ENCODE measurements around the gene RHBDL2. TPM values are rescaled to one million over a fixed set of nuclear protein-coding genes. Genes with fewer than 3 reads are reported as not detected.

RHBDL2 gene
- total RNA-seq, 1 donor from 2014 or later: not detected

- intact Hi-C loops (cut with micrococcal nuclease): no loop called here
- DNase-seq: no peak
- TF ChIP-seq CTCF (IDR thresholded peaks at IDR 0.05; ENCODE audit: borderline replicate concordance): no peak
- H3K36me3 ChIP-seq: no peaks in the 10 kb centered on the region
- peaks cover 11% of the 10 kb centered on the region for H3K4me1 ChIP-seq
- no peaks in the 10 kb centered on the region for H3K27me3 ChIP-seq (ENCODE audit: low read depth)
- H3K4me3 ChIP-seq: no peak overlapping the region
- no peaks in the 10 kb centered on the region for H3K9me3 ChIP-seq (replicated peaks)
- H3K27ac ChIP-seq (replicated peaks): no peak overlapping the region
Observed at GRCh38 chr1:38898653-38899230, 42.9 kb downstream of the RHBDL2 start.

GRCh38 chr1:38896169-38896568, 45.5 kb downstream of the RHBDL2 start:
- Histone ChIP-seq H3K4me3 (no peak overlapping the region), H3K27me3 (ENCODE audit: low read depth) (no peaks in the 10 kb centered on the region), H3K4me1 (peaks cover 11% of the 10 kb centered on the region), H3K27ac (replicated peaks) (no peak overlapping the region), H3K36me3 (no peaks in the 10 kb centered on the region), H3K9me3 (replicated peaks) (no peaks in the 10 kb centered on the region)
- DNase-seq: no peak
- TF ChIP-seq CTCF (IDR thresholded peaks at IDR 0.05; ENCODE audit: borderline replicate concordance): no peak
- intact Hi-C loops (cut with micrococcal nuclease): no loop called here

- Histone ChIP-seq H3K9me3 (replicated peaks) (no peaks in the 10 kb centered on the region), H3K4me3 (no peak overlapping the region), H3K4me1 (no peaks in the 10 kb centered on the region), H3K27ac (replicated peaks) (no peak overlapping the region), H3K36me3 (peaks cover 9% of the 10 kb centered on the region), H3K27me3 (ENCODE audit: low read depth) (no peaks in the 10 kb centered on the region)
- intact Hi-C loops (cut with micrococcal nuclease): no loop called here
- TF ChIP-seq CTCF (IDR thresholded peaks at IDR 0.05; ENCODE audit: borderline replicate concordance): no peak
- no peak for DNase-seq
Observed at GRCh38 chr1:38892976-38893375, 48.7 kb downstream of the RHBDL2 start.

GRCh38 chr1:38891753-38892152, 49.9 kb downstream of the RHBDL2 start:
- TF ChIP-seq CTCF (IDR thresholded peaks at IDR 0.05; ENCODE audit: borderline replicate concordance): no peak
- no peak for DNase-seq

GRCh38 chr1:38889589-38889988, 52.0 kb downstream of the RHBDL2 start:
- Histone ChIP-seq H3K4me1 (no peaks in the 10 kb centered on the region), H3K9me3 (replicated peaks) (no peaks in the 10 kb centered on the region), H3K4me3 (no peak overlapping the region), H3K36me3 (peaks cover 9% of the 10 kb centered on the region), H3K27ac (replicated peaks) (no peak overlapping the region), H3K27me3 (ENCODE audit: low read depth) (no peaks in the 10 kb centered on the region)
- TF ChIP-seq CTCF (IDR thresholded peaks at IDR 0.05; ENCODE audit: borderline replicate concordance): no peak
- intact Hi-C loops (cut with micrococcal nuclease): no loop called here
- DNase-seq: no peak

More at GRCh38 chr1:38891753-38892152, 49.9 kb downstream of the RHBDL2 start:
- no peak overlapping the region for H3K4me3 ChIP-seq
- intact Hi-C loops (cut with micrococcal nuclease): no loop called here
- H3K27me3 ChIP-seq (ENCODE audit: low read depth): no peaks in the 10 kb centered on the region
- peaks cover 9% of the 10 kb centered on the region for H3K36me3 ChIP-seq
- no peak overlapping the region for H3K27ac ChIP-seq (replicated peaks)
- H3K4me1 ChIP-seq: no peaks in the 10 kb centered on the region
- H3K9me3 ChIP-seq (replicated peaks): no peaks in the 10 kb centered on the region

All from left ventricle myocardium inferior (tissue), 1 donor.